SU-DHL-6 (cell line): ENCODE measurements around the gene ZNF622.

Source experiments
- H2AFZ ChIP-seq: fragments of 200-600 bp; sonication (generic); 2 replicates; pipeline ENCODE4 v1.6.1; 2014; ENCODE audit warnings: low read depth, mild to moderate bottlenecking, moderate library complexity, mixed read lengths, antibody characterized with exemption, low read length; ENCODE audit not compliant: severe bottlenecking
- H3F3A ChIP-seq: fragments of 200-600 bp; shearing (Covaris generic); 2 replicates; pipeline ENCODE4 v1.6.0; 2016; ENCODE audit warnings: antibody characterized with exemption, mild to moderate bottlenecking; ENCODE audit not compliant: insufficient read depth
- H3K27ac ChIP-seq: fragments of 200-600 bp; sonication (generic); 2 replicates; pipeline ENCODE4 v1.5.1; 2016; ENCODE audit warnings: low read depth, mild to moderate bottlenecking, low read length, moderate library complexity, mixed read lengths
- H3K27me3 ChIP-seq: fragments of 200-600 bp; sonication (generic), shearing (Covaris generic); 2 replicates; pipeline ENCODE4 v1.6.0; 2014; ENCODE audit warnings: mild to moderate bottlenecking, low read length
- H3K36me3 ChIP-seq: fragments of 200-600 bp; sonication (generic); 2 replicates; pipeline ENCODE4 v1.6.1; 2014; ENCODE audit warnings: mild to moderate bottlenecking, low read length, mixed read lengths
- H3K4me2 ChIP-seq: fragments of 300-600, 200-600 bp; shearing (Covaris generic), sonication (generic); 2 replicates; pipeline ENCODE4 v1.6.0; 2014; ENCODE audit warnings: low read length, low read depth, mild to moderate bottlenecking; ENCODE audit not compliant: poor library complexity, severe bottlenecking
- H3K4me3 ChIP-seq: fragments of 200-600 bp; sonication (generic); 2 replicates; pipeline ENCODE4 v1.5.1; 2014; ENCODE audit warnings: antibody characterized with exemption, low read length, mild to moderate bottlenecking, mixed read lengths; ENCODE audit not compliant: insufficient read depth, poor library complexity, severe bottlenecking
- H3K79me2 ChIP-seq: fragments of 200-600 bp; sonication (generic); 2 replicates; pipeline ENCODE4 v1.6.1; 2014; ENCODE audit warnings: mild to moderate bottlenecking, low read length, moderate library complexity; ENCODE audit not compliant: insufficient read depth
- H3K9ac ChIP-seq: fragments of 200-600 bp; sonication (generic); 2 replicates; pipeline ENCODE4 v1.7.0; 2014; ENCODE audit warnings: mild to moderate bottlenecking, low read length
- H3K9me2 ChIP-seq: fragments of 200-600 bp; sonication (generic); replicated peaks from 2 replicates; pipeline ENCODE4 v1.6.1; 2014; ENCODE audit warnings: low read length; ENCODE audit not compliant: insufficient read depth
- H3K9me3 ChIP-seq: fragments of 200-600 bp; sonication (generic); 2 replicates; pipeline ENCODE4 v1.6.1; 2014; ENCODE audit warnings: low read length, mixed read lengths; ENCODE audit not compliant: insufficient read depth
- H4K20me1 ChIP-seq: fragments of 200-600 bp; sonication (generic); 2 replicates; pipeline ENCODE4 v1.6.1; 2014; ENCODE audit warnings: low read depth, mild to moderate bottlenecking, antibody characterized with exemption, low read length, moderate library complexity, mixed read lengths
- EZH2phosphoT487 ChIP-seq: fragments of 200-600 bp; sonication (generic), shearing (Covaris generic); conservative IDR thresholded peaks from 2 replicates; pipeline ENCODE4 v1.6.1; 2018; ENCODE audit warnings: mild to moderate bottlenecking, antibody characterized with exemption, low read length, moderate library complexity, mixed read lengths
- TF ChIP-seq, protein P1 (sequence below): fragments of 200-600 bp; sonication (generic); IDR thresholded peaks from one replicate; pipeline ENCODE4 v1.5.1; 2017; ENCODE audit warnings: antibody characterized with exemption, mild to moderate bottlenecking, low read length, moderate library complexity; ENCODE audit not compliant: insufficient read depth, poor library complexity, severe bottlenecking

ZNF622 gene

DNA sequence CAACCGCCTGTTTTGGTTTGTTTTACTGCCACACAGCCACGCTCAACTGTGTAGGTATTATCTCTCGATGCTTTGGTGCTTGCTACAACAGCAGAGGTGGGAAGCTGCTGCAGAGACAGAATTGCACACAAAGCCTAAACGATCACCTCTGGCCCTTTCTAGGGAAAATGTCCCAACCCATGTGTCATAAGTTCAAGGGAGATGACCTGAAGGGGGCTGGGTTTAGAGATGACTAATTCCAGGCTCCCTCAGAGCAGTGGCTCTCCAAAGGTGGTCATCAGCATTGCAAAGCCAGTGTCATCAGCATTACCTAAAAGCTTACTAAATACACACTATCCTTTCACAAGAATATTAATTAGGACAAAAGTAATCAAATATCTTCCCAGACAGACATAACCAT is 10.9 kb downstream of the ZNF622 start:
- TF ChIP-seq, protein P1, sequence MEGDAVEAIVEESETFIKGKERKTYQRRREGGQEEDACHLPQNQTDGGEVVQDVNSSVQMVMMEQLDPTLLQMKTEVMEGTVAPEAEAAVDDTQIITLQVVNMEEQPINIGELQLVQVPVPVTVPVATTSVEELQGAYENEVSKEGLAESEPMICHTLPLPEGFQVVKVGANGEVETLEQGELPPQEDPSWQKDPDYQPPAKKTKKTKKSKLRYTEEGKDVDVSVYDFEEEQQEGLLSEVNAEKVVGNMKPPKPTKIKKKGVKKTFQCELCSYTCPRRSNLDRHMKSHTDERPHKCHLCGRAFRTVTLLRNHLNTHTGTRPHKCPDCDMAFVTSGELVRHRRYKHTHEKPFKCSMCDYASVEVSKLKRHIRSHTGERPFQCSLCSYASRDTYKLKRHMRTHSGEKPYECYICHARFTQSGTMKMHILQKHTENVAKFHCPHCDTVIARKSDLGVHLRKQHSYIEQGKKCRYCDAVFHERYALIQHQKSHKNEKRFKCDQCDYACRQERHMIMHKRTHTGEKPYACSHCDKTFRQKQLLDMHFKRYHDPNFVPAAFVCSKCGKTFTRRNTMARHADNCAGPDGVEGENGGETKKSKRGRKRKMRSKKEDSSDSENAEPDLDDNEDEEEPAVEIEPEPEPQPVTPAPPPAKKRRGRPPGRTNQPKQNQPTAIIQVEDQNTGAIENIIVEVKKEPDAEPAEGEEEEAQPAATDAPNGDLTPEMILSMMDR, result no peak
- no peak for TF ChIP-seq EZH2phosphoT487
- Histone ChIP-seq H2AFZ (no peak overlapping the region), H3F3A (0 out of 2 replicates have a peak, but pooled peaks cover 7% of the 10 kb centered on the region), H3K9me3 (no peaks in the 10 kb centered on the region), H3K27me3 (no peaks in the 10 kb centered on the region), H3K4me2 (no peak overlapping the region), H3K9ac (no peak overlapping the region), H3K4me3 (no peak overlapping the region), H3K9me2 (no peaks in the 10 kb centered on the region), H3K79me2 (peaks cover 36% of the 10 kb centered on the region), H3K27ac (no peak overlapping the region), H4K20me1 (peaks cover 19% of the 10 kb centered on the region; the same call in 1 of the 2 replicates), H3K36me3 (peaks cover 56% of the 10 kb centered on the region)

DNA sequence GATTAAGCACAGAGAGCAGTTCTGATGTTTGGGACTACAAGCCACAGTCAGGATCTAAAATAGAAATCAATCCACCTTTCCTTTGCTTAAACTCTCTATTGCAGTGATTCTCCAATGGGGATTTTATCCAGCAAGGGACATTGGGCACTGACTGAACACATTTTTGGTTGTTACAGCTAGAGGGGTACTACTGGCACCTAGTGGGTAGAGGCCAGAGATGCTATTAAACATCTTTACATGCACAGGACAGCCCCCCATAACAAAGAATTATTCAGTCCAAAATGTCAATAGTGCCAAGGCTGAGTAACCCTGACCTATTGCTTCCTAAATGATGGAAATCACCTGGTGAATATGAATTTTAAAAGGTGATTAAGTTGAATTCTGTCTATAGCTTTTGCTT is 12.0 kb downstream of the ZNF622 start:
- Histone ChIP-seq H3K9ac (no peak overlapping the region), H3K36me3 (peaks cover 61% of the 10 kb centered on the region), H3K27me3 (no peaks in the 10 kb centered on the region), H3K4me3 (no peak overlapping the region), H2AFZ (no peak overlapping the region), H3K9me2 (no peaks in the 10 kb centered on the region), H3K4me2 (no peak overlapping the region), H3K9me3 (no peaks in the 10 kb centered on the region), H4K20me1 (peaks cover 17% of the 10 kb centered on the region; the same call in 1 of the 2 replicates), H3K79me2 (peaks cover 33% of the 10 kb centered on the region), H3K27ac (no peak overlapping the region), H3F3A (0 out of 2 replicates have a peak, but pooled peaks cover 7% of the 10 kb centered on the region)
- TF ChIP-seq, protein P1, result no peak
- TF ChIP-seq EZH2phosphoT487, result no peak

DNA sequence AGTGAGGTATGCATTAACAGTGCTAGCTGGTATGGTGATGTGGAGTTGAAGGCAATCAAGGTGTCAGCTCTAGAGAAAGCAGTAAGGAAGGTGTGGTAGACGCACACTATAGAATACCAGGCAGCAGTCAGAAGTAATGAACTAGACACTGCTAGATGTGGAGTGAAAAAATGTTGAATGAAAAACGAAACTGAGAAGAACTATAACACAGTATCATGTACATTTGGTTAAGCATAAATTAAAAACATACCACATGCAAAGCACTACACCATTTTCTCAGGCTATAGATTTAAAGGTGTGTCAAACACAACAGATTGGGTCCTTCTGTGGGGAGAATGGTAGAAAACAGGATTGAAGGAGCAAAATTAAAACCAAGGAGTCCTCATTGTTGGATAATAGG is 15.4 kb downstream of the ZNF622 start:
- no peaks in the 10 kb centered on the region for H3F3A ChIP-seq
- TF ChIP-seq, protein P1, result no peak
- TF ChIP-seq EZH2phosphoT487, result no peak

More for the DNA sequence above, 15.4 kb downstream of the ZNF622 start:
- peaks cover 49% of the 10 kb centered on the region for H3K36me3 ChIP-seq
- H4K20me1 ChIP-seq, result peaks cover 7% of the 10 kb centered on the region; the same call in 1 of the 2 replicates
- H3K9me3 ChIP-seq, result no peaks in the 10 kb centered on the region
- peaks cover 15% of the 10 kb centered on the region for H3K79me2 ChIP-seq
- no peak overlapping the region for H2AFZ ChIP-seq
- no peak overlapping the region for H3K4me2 ChIP-seq
- no peaks in the 10 kb centered on the region for H3K9me2 ChIP-seq
- no peaks in the 10 kb centered on the region for H3K27me3 ChIP-seq
- no peak overlapping the region for H3K9ac ChIP-seq
- no peak overlapping the region for H3K4me3 ChIP-seq
- no peak overlapping the region for H3K27ac ChIP-seq
